Stimulated activated CD8-positive, alpha-beta memory T cell treated with anti-CD3 and anti-CD28 coated beads, Interleukin-2, amount 100 ng/mL, for 1 hour (primary cell): ENCODE measurements around the gene JOSD2.

ENCODE experiments used
- DNase-seq, 2 donors: peaks; one replicate each; pipeline ENCODE4 v3.0.0-alpha.2; 2020; ENCODE audit warnings: low read depth in 2 of 2

JOSD2 gene

DNA sequence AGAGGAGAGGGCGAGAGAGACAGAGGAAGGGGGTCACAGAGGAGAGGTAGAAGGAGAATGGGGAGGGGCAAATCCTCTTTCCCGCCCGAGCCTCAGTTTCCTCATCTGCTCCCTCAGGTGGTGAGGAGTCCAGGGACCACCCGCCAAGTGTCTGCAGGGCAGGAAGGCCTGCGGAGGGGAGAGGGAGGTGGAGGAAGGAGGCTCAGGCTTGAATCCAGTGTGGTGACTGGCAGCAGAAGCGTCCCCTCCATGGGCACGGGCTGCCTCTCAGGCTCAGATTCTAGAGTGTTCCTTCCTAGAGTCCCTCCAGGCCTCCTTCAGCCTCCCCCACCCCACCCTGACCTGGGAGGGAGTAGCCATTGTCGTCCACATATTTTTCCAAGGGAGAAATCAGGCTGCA lies 17.8 kb downstream of the JOSD2 start:
- no peak for DNase-seq

DNA sequence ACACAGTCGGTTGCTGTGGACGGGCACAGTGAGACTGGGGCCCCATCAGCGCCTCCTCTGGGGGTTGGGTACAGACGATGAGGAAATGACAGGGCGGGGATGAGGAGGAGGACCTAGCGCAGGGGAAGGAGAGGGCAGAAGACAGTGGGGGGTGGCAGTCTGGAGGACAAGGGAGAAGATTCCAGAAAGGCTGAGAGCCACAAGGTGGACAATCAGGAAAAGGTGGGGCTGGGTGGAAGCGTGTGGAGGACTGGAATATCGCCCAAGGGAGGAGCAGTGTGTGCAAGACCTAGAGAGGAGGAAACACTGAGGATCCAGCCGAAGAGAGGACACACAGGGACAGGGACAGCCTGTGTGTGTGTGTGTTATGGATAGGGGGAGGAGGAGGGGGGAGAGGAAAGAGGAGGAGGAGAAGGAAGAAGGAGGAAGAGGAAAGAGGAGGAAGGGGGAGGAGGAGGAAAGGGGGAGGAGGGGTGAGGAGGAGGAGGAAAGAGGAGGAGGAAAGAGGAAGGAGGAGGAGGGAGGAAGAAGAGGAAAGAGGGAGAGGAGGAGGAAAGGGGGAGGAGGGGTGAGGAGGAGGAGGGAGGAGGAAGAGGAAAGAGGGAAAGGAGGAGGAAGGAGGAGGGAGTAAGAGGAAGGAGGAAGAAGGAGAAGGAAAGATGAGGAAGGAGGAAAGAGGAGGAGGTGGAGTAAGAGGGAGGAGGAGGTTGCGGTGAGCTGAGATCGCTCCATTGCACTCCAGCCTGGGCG lies 18.5 kb downstream of the JOSD2 start:
- no peak for DNase-seq

DNA sequence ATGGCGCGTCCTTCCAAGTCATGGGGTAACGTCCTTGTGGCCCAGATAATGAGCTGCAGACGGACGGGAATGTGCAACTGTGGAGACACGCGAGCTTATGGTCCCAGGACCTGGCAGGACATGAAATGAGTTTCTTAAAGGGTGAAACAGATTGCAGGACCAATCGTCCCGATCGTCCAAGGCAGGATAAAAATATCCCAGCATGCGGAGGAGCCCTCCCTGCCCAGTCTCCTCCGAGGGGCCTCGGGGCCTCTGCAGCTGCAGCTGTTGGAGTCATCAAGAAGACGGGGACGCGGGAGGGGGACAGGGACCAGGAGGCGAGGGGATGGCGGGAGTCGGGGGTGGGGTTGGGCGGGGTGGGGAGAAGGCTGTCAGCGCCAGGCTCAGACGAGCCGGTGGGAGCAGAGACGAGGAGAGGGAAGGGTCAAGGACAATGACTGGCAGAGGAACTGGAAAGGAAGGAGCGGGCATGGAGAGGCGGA lies 20.0 kb downstream of the JOSD2 start:
- no peak for DNase-seq

DNA sequence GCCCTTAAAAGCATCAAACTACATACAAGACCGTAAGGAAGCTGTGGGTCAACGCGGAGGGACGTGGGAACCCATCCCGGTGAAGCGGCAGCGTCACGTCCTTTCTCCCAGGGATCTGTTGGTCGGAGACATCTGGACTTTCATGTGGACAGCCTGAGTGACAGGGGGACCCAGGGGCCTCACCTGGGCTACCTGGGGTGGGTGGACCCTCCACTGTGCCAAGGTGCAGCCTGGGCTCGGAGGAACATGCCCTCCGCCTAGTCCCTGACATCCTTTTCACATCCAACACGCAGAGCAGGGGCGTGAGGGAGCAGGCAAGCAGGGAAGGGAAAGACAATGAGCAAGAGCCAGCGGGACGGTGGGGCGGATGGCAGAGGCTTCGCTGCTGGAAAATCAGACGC lies 20.6 kb downstream of the JOSD2 start:
- DNase-seq, result no peak

DNA sequence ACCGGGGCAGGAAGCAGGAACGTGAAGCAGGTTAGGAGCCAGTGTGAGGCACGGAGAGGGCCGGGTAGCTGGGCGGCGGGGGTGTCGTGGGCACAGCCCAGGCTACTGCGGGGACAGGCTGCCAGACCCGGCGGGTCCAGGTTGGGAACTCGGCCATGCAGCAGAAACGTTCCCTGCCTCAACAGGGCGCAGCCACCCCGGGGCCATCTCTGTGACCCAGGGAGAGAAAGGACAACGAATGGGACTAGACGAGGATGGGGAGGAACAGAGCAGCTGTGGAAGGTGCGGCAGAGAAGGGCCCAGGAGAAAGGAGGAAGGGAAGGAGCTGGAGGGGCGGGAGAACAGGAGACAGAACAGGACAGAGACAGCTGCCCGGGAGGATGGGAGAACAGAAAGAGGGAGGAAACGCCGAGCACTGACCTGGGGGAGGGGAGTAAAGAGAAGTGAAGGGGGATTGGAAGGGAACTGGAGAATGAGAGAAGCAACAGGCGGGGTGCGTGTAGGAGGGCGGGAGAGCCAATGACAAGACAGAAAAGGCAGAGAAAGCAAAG lies 21.5 kb downstream of the JOSD2 start:
- DNase-seq, result no peak

DNA sequence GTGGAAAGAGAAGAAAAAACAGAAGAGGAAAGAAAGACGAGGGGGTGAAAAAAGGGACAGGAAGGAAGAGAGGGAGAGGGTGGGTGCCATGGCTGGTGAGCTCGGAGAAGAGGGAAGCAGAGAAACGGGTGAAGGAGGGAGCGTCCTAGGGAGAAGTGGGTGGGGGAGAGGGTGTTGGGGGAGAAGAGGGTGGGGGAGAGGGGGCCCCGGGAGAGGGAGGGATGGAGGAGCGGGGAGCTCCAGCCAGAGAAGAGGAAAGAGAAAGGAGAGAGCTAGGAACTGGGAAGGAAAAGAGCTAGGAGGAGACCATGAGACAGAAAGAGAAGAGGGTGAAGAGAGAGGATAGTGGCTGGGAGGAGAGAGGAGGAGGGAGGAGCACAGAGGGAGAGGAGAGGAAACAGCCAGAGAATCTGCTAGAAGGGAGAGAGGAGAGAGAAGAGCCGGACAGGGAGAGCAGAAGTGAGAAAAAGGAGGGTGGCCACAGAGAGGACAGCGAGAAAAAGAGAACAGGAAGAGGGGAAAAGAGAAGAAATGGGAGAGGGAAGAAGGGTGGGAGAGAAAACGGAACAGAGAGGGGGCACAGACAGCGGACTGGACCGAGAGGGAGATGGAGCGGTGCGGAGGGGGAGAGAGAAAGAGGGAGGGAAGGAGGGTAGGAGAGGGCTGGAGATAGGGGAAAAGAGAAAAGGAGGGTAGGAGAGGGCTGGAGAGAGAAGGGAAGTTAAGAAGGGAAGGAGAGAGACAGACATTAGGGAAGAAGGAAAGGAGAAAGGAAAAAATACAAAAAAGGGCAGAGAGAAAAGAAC lies 22.4 kb downstream of the JOSD2 start:
- DNase-seq, result no peak

DNA sequence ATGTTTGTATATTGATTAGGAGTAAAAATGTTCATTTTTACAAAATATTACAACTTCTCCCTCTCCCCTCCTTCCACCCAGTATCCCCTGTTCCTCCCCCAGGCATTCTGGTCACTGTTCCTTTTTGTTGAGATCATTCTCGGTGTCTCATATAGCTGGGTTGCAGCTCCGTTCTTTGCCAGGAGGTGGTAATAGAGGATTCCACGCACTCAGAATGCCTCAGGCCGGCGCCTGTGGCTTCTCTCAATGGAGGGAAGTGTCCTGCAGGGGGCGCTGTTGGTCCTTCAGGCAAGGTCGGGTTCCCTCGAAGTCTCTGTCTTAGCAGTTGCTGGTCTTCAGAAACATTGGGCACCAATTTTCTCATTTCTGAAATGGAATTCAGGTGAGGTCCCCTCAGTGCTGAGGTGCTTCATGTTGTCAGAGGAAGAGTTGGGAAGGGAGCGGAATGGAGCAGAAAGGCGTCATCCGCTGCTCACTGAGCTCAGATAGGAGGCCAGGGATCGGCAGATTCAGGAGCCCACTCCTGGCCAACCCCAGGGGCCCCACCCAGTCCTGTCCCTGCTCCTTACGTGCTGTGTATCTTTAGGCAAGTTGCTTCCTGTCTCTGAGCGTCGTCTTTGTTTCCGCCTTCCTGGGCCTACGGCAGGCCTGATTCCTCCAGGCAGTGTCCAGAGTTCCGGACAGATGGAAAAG lies 24.0 kb downstream of the JOSD2 start:
- peak in 1 of 2 donors; percentile 17 for DNase-seq

DNA sequence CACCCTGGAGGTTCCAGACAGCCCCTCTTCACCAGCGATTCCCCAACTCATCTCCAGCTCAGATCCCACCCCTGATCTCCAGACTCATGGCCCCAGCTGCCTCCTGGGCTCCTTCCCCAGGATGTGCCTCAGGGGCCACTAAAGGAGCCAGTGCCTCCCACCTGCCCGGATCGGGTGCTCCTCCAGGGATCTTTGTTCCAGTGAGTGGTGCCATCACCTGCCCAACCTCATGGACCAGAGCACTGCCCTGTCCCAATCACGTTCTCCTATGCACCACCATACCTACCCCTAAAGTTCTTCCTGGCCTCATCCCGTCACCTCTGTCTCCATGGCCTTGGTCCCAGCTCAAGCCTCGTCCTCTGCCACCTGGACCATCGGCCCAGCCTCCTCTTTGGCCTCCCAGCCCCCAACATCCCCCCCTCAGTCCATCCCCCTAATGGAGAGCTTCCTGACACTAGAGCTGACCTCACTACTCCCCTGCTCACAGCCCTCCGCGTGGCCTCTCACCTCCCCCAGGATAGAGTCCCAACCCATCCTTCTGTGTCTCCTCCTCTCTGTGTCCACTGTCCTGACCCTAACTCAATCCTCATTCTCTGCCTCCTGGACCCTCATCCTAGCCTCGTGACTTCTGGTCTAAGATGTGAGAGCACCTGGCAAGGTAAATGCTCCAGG lies 25.6 kb downstream of the JOSD2 start:
- DNase-seq, result no peak

DNA sequence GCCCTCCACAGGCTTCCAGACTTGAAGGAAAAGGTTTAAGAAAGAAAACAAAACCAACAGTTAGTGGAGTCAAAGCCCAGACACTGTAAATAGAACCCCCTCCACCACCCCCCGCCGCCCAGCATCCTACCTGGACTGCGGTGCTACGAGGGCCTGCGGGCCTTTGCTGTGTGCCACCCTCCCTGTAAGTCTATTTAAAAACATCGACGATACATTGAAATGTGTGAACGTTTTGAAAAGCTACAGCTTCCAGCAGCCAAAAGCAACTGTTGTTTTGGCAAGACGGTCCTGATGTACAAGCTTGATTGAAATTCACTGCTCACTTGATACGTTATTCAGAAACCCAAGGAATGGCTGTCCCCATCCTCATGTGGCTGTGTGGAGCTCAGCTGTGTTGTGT lies 28.1 kb downstream of the JOSD2 start:
- no peak for DNase-seq

DNA sequence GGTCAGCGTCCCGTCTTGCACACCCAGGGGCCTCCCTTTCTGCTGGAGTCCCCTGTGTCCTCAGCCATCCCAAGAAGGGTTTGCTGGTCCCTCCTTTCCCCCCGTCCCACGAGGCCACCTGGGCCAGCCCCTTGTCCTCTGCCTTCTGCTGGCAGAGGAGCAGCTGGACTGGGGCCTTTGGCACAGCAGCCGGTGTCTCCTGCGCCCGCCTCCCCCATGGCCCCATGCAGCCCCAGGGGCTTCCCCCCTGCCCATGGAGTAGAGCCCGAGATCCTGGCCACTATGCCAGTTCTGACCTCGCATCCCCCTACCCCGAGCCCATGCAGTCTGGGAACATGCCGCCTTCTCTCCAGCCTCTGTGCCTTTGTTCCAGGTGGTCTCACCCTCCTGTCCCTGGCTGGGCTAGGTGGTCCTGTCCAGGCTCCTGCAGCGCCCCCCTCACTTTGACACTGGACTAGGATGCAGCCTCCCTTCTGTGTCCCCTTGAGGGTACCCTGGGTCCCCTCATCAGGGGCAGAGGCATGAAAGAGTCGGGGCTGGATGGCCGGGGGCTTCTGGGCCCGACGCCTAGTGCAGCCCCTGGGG lies 28.6 kb downstream of the JOSD2 start:
- DNase-seq, result no peak

DNA sequence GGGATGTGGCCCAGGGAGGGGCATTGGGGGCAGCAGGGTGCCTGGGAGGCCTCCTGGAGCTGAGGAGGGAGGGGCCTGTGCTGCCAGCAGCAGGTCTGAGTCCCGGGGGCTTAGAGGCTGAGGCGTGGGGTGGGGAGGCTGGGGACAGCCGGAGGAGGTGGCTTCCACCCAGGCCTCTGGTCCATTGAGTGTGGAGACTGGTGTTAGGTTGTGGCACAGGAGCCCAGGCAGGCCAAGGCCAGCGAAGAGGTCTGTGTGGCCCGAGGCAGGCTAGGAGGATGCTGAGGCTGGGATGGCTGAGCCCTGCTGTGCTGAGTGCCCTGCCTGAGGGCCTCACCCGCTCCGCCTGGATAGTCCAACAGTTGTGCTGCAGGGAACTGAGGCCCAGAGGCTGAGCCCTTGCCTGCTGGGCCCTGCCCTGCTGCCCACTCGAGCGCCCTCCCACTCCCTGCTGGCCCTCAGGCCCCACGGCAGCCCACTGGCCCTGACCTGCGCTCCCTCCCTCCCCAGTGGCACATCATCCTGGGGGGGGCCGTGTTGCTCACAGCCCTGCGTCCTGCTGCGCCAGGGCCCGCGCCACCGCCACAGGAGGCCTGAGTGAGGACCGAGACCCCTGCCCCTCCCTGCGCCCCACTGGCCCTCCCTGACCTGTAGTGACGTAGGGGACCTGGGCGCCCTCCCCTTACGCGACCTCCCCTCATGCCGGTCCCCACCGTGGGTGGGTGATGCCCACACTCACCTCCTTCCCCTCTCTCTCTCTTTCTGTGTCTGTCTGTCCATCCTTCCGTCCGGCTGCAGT lies 29.4 kb downstream of the JOSD2 start:
- no peak for DNase-seq

DNA sequence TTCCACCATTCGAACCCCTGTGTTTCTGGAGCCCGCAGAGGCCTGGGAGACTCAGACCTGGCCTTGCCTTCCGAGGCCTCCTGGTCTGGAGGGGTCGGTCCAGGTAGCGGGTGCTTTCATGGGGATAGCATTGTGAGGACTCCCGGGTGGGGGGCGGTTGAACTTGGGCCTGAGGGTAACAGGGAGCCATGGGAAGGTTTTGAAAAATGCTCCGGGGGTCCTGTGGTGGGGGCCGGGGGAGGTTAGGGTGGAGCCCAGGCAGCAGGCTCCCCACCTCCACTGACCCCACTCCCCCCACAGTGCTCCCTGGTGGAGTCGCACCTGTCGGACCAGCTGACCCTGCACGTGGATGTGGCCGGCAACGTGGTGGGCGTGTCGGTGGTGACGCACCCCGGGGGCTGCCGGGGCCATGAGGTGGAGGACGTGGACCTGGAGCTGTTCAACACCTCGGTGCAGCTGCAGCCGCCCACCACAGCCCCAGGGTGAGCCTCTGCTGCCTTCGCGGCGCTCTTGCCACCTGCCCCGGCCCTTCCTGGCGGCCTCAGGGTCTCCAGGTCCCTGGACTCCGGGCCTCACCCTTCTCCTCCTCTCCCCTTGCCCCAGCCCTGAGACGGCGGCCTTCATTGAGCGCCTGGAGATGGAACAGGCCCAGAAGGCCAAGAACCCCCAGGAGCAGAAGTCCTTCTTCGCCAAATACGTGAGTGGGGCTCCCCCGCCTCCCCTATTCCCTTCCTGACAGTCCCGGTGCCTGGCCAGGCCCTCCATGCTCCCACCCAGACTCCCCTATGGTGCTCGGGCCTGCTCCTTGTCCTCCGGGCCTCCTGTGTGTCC lies 30.5 kb downstream of the JOSD2 start:
- DNase-seq, result no peak

DNA sequence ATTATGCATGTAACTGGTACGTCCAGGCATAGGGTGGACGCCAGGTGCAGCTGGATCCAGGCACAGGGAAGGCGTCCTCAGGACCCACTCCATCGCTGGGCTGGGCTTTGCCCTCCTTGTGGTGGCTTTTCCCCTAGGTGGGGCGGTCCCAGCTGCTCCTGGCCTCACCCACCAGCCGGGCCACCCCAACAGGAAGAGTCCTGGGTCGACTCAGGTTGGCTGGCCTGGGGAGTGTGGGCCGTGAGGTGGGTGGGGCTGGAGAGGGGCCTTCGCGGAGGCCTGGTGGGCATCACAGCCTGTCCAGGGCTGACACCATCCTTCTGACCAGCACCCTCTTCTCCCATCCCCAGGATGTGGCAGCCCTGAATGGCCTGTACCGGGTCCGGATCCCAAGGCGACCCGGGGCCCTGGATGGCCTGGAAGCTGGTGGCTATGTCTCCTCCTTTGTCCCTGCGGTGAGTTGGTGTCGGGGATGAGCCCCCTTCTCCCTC lies 31.2 kb downstream of the JOSD2 start:
- DNase-seq, result no peak

DNA sequence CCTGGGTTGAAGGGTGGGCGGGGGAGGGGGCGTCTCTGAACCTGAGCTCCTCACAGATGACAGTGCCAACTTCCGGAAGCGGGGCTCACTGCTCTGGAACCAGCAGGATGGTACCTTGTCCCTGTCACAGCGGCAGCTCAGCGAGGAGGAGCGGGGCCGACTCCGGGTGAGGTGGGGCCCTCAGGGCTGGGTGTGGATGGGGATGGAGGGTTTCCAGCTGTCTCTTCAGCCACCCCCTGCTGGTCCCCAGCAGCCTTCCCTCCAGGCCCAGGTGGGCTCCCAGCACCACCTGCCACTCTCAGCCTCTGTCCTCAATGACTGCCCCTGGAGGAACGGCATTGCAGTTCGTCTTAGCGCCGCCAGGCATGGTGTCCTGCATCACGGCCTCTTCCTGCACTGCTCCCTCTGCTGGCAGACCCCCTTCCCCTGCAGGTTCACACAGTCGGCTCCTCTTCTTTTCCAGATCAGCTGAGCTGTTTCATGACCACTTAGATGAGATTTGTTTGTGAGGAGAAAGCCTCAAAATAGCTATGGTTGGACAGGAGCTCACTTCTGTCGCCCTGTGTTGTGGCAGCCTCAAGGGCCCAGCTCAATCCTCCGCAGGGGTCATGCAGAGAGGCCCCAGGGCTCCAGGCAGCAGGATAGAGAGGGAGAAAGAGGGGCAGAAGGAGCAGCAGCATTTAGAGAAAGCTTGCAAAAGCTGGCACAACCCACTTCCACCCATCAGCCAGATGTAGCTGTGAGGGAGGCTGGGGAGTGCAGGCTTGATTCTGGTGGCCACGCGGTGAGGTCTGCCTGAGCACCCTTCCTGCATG lies 31.9 kb downstream of the JOSD2 start:
- DNase-seq, result no peak

DNA sequence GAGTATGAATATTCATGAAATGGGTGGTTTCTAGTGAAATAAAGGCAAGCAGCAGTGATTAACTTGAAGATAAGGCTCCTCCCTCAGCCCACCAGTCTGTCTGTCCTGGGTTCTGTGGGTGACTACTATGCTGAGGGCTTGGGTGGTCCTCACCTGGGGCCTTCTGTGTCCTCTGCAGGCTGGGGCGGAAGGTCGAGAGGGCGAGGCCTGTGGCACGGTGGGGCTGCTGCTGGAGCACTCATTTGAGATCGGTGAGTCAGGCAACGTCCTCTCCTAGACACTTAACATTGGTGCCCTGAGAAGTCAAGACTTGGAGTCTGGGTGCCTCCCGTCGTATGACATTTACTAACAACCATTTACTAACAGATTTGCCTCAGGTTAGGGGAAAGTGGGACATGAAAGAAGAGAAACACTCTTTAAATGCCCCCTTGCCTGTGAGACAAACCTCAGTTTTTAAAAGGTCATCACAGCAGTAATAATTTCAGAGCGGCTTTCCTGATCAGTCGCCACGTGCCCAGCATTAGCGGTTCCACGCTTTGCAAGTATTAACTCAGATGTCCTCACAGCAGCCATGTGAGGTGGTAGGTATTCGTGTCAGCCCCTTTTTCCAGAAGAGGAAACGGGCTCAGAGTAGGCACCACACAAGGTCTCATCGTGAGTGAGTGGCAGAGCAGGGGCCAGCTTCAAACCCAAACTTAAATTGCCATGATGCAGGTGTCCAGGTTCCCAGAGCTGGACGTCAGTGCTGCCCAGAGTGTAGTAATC lies 33.1 kb downstream of the JOSD2 start:
- DNase-seq, result no peak

DNA sequence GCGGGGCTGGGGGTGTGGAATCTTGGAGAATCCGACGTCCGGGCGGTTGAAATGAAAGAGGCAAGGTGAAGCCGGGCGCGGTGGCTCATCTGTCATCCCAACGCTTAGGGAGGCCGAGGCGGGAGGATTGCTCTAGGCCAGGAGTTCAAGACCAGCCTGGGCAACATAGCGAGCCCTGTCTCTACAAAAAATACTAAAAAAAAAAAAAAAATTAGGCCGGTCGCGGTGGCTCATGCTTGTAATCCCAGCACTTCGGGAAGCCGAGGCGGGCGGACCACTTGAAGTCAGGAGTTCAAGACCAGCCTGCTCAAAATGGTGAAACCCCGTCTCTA lies 34.1 kb downstream of the JOSD2 start:
- DNase-seq, result no peak

DNA sequence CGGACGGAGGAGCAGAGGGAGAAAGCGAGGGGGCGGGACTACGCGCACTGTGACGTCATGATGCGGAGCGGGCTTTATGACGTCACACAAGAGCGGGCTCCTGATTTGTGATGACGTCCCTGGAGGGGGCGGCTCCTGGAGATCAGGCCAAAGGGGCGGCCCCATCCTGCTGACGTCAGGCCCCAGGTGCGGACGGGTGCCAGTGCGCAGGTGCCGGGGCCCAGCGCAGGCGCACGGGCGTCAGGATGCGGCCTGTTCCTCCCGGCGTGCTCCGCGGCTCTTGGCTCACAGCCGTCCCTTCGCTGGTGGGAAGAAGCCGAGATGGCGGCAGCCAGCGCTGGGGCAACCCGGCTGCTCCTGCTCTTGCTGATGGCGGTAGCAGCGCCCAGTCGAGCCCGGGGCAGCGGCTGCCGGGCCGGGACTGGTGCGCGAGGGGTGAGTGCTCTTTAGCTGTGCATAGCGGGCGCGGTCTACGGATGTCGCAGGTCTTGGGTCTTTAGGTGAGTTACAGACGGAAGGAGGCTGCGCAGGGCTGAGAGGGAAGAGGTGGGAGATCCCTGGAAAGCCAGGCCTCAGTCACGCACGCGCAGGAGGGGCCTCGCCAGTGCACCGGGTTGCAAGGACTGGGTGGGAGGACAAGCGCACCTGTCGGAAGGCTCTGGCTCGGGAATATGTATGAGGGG lies 34.6 kb downstream of the JOSD2 start, which contains the start of the genes EMC10 and GARIN5A:
Gene EMC10, plus strand, starts transcription at position 284 of the 683 bp plus-strand sequence. Its CDS starts 38 bp downstream, at position 322.
Gene GARIN5A, minus strand, starts transcription at position 625 of the 683 bp plus-strand sequence. Its CDS starts 460 bp downstream, at position 165.
- peak; percentile 76 to 84 for DNase-seq
